Left kidney (tissue), 2 donors: ENCODE data around the gene ZCCHC3. TPM values are rescaled to one million over a fixed set of nuclear protein-coding genes. Genes with fewer than 3 reads are reported as not detected.

Source experiments
- DNase-seq: peaks from one replicate; pipeline ENCODE4 v3.0.0-alpha.2; 2013
- polyA plus RNA-seq: library from polyadenylated mRNA; unstranded; fragments of 120-200 nt; gene quantifications from one replicate; pipeline ENCODE4 v1.2.1, GENCODE V29; 2013; ENCODE audit not compliant: insufficient read length

The ZCCHC3 gene
- polyA plus RNA-seq, 1 donor, result 44.7 TPM

- DNase-seq, result no peak
Measured at GRCh38 chr20:343107-343506, 45.7 kb downstream of the ZCCHC3 start.

- DNase-seq, result no peak
Measured at GRCh38 chr20:346033-346639, 48.8 kb downstream of the ZCCHC3 start.

GRCh38 chr20:346640-347316 is 49.4 kb downstream of the ZCCHC3 start, which contains the start of gene NRSN2:
NRSN2 (plus strand) TSS chr20:347111; CDS start chr20:349644, 2,533 bp downstream.
- no peak for DNase-seq

- no peak for DNase-seq
Measured at GRCh38 chr20:347317-347639, 49.9 kb downstream of the ZCCHC3 start.

GRCh38 chr20:347640-348484 is 50.5 kb downstream of the ZCCHC3 start:
- DNase-seq, result peak; percentile 95

- DNase-seq, result no peak
Measured at GRCh38 chr20:348972-349841, 51.8 kb downstream of the ZCCHC3 start.

Other genes starting within 250 kb of the ZCCHC3 start
- gene DEFB125, start 209.9 kb upstream of the ZCCHC3 start, polyA plus RNA-seq, result not detected
- gene DEFB126, start 155.0 kb upstream of the ZCCHC3 start, polyA plus RNA-seq, result not detected
- not detected for gene DEFB127, start 140.1 kb upstream of the ZCCHC3 start, polyA plus RNA-seq
- gene DEFB128, start 107.9 kb upstream of the ZCCHC3 start, polyA plus RNA-seq, result not detected
- not detected for gene DEFB129, start 70.3 kb upstream of the ZCCHC3 start, polyA plus RNA-seq
- gene DEFB132, start 39.8 kb upstream of the ZCCHC3 start, polyA plus RNA-seq, result 0.07 TPM
- gene C20orf96, start 6.8 kb upstream of the ZCCHC3 start, polyA plus RNA-seq, result 50.7 TPM
- 31.6 TPM for gene SOX12, start 28.0 kb downstream of the ZCCHC3 start, polyA plus RNA-seq
- 46.5 TPM for gene NRSN2, start 49.5 kb downstream of the ZCCHC3 start, polyA plus RNA-seq
- gene TRIB3, start 83.2 kb downstream of the ZCCHC3 start, polyA plus RNA-seq, result 3.3 TPM
- gene RBCK1, start 110.7 kb downstream of the ZCCHC3 start, polyA plus RNA-seq, result 94.4 TPM
- 35.9 TPM for gene TBC1D20, start 165.0 kb downstream of the ZCCHC3 start, polyA plus RNA-seq
- gene CSNK2A1, start 246.2 kb downstream of the ZCCHC3 start, polyA plus RNA-seq, result 174 TPM